HEK293 (cell line): ENCODE data around the gene BTBD9.

Source experiments
- CTCF ChIA-PET: fragments of 350-600 bp; formaldehyde crosslinking; extraction: SDS; loops from one replicate; lab custom pipeline; 2021; ENCODE audit warnings: antibody characterized with exemption; lab: Yijun Ruan, JAX
- POLR2A ChIA-PET: fragments of 300-600 bp; formaldehyde crosslinking; extraction: SDS; loops from one replicate; lab custom pipeline; 2020; ENCODE audit warnings: antibody characterized with exemption, inconsistent platforms; lab: Yijun Ruan, JAX
- H3K27ac ChIP-seq: fragments of 200-500 bp; sonication (Bioruptor generic); 2 replicates; pipeline ENCODE4 v1.5.1; 2014; ENCODE audit warnings: low read depth, low read length, control low read depth, inconsistent platforms; ENCODE audit errors: extremely low read depth
- H3K36me3 ChIP-seq, 2 experiments: fragments of 200-500 bp in 1 of 2; sonication (Bioruptor generic) in 1 of 2; 1 replicate in 1 of 2; 2 replicates in 1 of 2; pipeline ENCODE4 v1.5.1; 2014 to 2017; ENCODE audit warnings: inconsistent platforms in 2 of 2, low read length in 2 of 2; ENCODE audit not compliant: control insufficient read depth in 2 of 2, insufficient read depth in 1 of 2
- H3K4me1 ChIP-seq: fragments of 200-500 bp; sonication (Bioruptor generic); 2 replicates; pipeline ENCODE4 v1.5.1; 2014; ENCODE audit warnings: mild to moderate bottlenecking, low read length, inconsistent platforms; ENCODE audit not compliant: control insufficient read depth, insufficient read depth
- H3K4me3 ChIP-seq: 2 replicates; pipeline ENCODE4 v1.5.1; 2011; ENCODE audit warnings: low read depth, mild to moderate bottlenecking, control low read depth, low read length, moderate library complexity
- H3K9me3 ChIP-seq: fragments of 200-500 bp; sonication (Bioruptor generic); 2 replicates; pipeline ENCODE4 v1.5.1; 2014; ENCODE audit warnings: low read depth, low read length, inconsistent platforms; ENCODE audit not compliant: control insufficient read depth, insufficient read depth
- KLF10 ChIP-seq: fragments of 450-650 bp; IDR thresholded peaks from 2 replicates; pipeline ENCODE4 v1.5.1; 2018; ENCODE audit warnings: missing biosample characterization, mild to moderate bottlenecking, missing genetic modification characterization
- KLF8 ChIP-seq: fragments of 450-650 bp; formaldehyde crosslinking; IDR thresholded peaks from 2 replicates; pipeline ENCODE4 v1.5.1; 2016; ENCODE audit warnings: missing biosample characterization, missing genetic modification characterization
- SCRT1 ChIP-seq: fragments of 450-650 bp; formaldehyde crosslinking; IDR thresholded peaks from 2 replicates; pipeline ENCODE4 v1.5.1; 2016; ENCODE audit warnings: missing biosample characterization, missing genetic modification characterization, borderline replicate concordance
- SP2 ChIP-seq: fragments of 450-650 bp; formaldehyde crosslinking; IDR thresholded peaks from 2 replicates; pipeline ENCODE4 v1.5.1; 2016; ENCODE audit warnings: missing biosample characterization, missing genetic modification characterization
- ZBTB1 ChIP-seq: fragments of 450-650 bp; formaldehyde crosslinking; IDR thresholded peaks from 2 replicates; pipeline ENCODE4 v1.5.1; 2016; ENCODE audit warnings: missing biosample characterization, missing genetic modification characterization
- ZFP69B ChIP-seq: fragments of 450-650 bp; formaldehyde crosslinking; IDR thresholded peaks from 2 replicates; pipeline ENCODE4 v1.5.1; 2016; ENCODE audit warnings: missing biosample characterization, missing genetic modification characterization
- ZNF132 ChIP-seq: fragments of 450-650 bp; formaldehyde crosslinking; IDR thresholded peaks from 2 replicates; pipeline ENCODE4 v1.5.1; 2017; ENCODE audit warnings: missing biosample characterization, missing genetic modification characterization, borderline replicate concordance
- ZNF169 ChIP-seq: fragments of 450-650 bp; formaldehyde crosslinking; IDR thresholded peaks from 2 replicates; pipeline ENCODE4 v1.5.1; 2016; ENCODE audit warnings: missing biosample characterization, missing genetic modification characterization
- ZNF174 ChIP-seq: fragments of 450-650 bp; formaldehyde crosslinking; IDR thresholded peaks from 2 replicates; pipeline ENCODE4 v1.5.0; 2017; ENCODE audit warnings: missing biosample characterization, mild to moderate bottlenecking, missing genetic modification characterization
- ZNF2 ChIP-seq: fragments of 450-650 bp; formaldehyde crosslinking; IDR thresholded peaks from 2 replicates; pipeline ENCODE4 v1.5.1; 2016; ENCODE audit warnings: missing biosample characterization, missing genetic modification characterization
- ZNF202 ChIP-seq: fragments of 450-650 bp; formaldehyde crosslinking; IDR thresholded peaks from 2 replicates; pipeline ENCODE4 v1.5.1; 2016; ENCODE audit warnings: missing biosample characterization, missing genetic modification characterization, borderline replicate concordance
- ZNF426 ChIP-seq: fragments of 450-650 bp; formaldehyde crosslinking; IDR thresholded peaks from 2 replicates; pipeline ENCODE4 v1.5.1; 2017; ENCODE audit warnings: missing biosample characterization, missing genetic modification characterization, mild to moderate bottlenecking, inconsistent platforms, moderate library complexity
- ZNF473 ChIP-seq: fragments of 450-650 bp; formaldehyde crosslinking; IDR thresholded peaks from 2 replicates; pipeline ENCODE4 v1.5.1; 2017; ENCODE audit warnings: missing biosample characterization, missing genetic modification characterization
- ZNF548 ChIP-seq: fragments of 450-650 bp; formaldehyde crosslinking; IDR thresholded peaks from 2 replicates; pipeline ENCODE4 v1.5.1; 2016; ENCODE audit warnings: missing biosample characterization, missing genetic modification characterization
- ZNF623 ChIP-seq: fragments of 450-650 bp; formaldehyde crosslinking; IDR thresholded peaks from 2 replicates; pipeline ENCODE4 v1.5.1; 2016; ENCODE audit warnings: missing biosample characterization, missing genetic modification characterization
- ZNF664 ChIP-seq: fragments of 450-650 bp; formaldehyde crosslinking; IDR thresholded peaks from 2 replicates; pipeline ENCODE4 v1.5.1; 2016; ENCODE audit warnings: missing biosample characterization, missing genetic modification characterization
- ZNF701 ChIP-seq: fragments of 450-650 bp; formaldehyde crosslinking; IDR thresholded peaks from 2 replicates; pipeline ENCODE4 v1.5.1; 2016; ENCODE audit warnings: missing biosample characterization, missing genetic modification characterization
- ZNF707 ChIP-seq: fragments of 450-650 bp; formaldehyde crosslinking; IDR thresholded peaks from 2 replicates; pipeline ENCODE4 v1.5.1; 2016; ENCODE audit warnings: missing biosample characterization, missing genetic modification characterization
- ZNF791 ChIP-seq: fragments of 450-650 bp; formaldehyde crosslinking; IDR thresholded peaks from 2 replicates; pipeline ENCODE4 v1.5.1; 2016; ENCODE audit warnings: missing biosample characterization, missing genetic modification characterization
- ZSCAN30 ChIP-seq: fragments of 450-650 bp; IDR thresholded peaks from 2 replicates; pipeline ENCODE4 v1.5.1; 2018; ENCODE audit warnings: missing biosample characterization, mild to moderate bottlenecking, missing genetic modification characterization, moderate library complexity
- TF ChIP-seq, protein P1 (sequence below): fragments of 450-650 bp; formaldehyde crosslinking; IDR thresholded peaks from 2 replicates; pipeline ENCODE4 v1.5.1; 2016; ENCODE audit warnings: missing biosample characterization, missing genetic modification characterization, borderline replicate concordance
- TF ChIP-seq, protein P2 (sequence below): fragments of 450-650 bp; formaldehyde crosslinking; IDR thresholded peaks from 2 replicates; pipeline ENCODE4 v1.5.1; 2017; ENCODE audit warnings: missing biosample characterization, missing genetic modification characterization
- TF ChIP-seq, protein P3 (sequence below): fragments of 450-650 bp; formaldehyde crosslinking; IDR thresholded peaks from 2 replicates; pipeline ENCODE4 v1.5.1; 2016; ENCODE audit warnings: missing biosample characterization, missing genetic modification characterization
- TF ChIP-seq, protein P4 (sequence below): fragments of 450-650 bp; formaldehyde crosslinking; conservative IDR thresholded peaks from 2 replicates; pipeline ENCODE4 v1.5.1; 2016; ENCODE audit warnings: low read depth, missing biosample characterization, missing genetic modification characterization

The BTBD9 gene

DNA sequence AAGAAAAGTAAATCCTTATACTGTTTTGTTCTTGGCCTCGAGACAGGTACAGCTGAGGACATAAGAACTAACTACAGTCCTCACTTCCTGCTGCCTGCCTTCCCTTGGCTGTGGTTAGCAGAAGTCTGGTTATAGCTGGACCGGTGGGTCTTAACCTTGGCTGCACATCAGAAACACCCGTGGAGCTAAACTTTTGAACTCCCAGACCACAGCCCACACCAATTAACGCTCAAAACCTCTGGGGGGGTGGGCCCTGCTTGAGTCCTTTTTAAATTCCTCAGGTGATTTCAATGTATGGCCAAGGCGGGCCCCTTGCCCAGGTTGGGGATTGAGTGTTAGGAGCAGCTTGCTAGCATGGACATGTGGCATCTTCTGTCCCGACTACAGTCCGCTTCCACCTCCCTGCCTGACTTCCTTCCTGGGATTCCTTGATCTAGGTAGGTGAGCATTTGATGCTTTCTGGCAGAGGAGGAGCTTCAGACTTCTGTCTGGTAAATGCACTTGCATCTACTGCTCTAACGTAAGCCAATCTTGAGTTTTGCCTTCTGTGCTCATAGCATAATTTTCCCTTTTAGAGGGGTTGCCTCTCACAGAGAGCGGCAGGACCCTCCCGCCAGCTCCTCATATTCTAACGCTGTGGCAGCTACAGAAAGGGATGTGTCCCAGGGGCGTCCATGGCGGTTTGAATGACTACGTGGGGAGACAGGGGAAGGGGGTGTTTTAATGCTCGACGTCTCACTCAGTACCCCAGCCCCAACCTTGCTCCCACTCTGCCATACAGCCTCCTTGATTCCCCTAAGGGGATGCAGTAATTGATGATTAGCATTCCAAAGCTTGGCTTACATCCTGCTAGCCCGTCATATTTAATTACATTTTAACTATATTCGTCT lies 430.1 kb downstream of the BTBD9 start:
- no peak overlapping the region for H3K27ac ChIP-seq
- POLR2A ChIA-PET: no interaction called here
- CTCF ChIA-PET: interaction anchor here (0.6 to 1.1 kb wide), 3 partner anchors 10 to 519 kb away, joined by 3 read pairs; no protein-coding TSS in a partner anchor

DNA sequence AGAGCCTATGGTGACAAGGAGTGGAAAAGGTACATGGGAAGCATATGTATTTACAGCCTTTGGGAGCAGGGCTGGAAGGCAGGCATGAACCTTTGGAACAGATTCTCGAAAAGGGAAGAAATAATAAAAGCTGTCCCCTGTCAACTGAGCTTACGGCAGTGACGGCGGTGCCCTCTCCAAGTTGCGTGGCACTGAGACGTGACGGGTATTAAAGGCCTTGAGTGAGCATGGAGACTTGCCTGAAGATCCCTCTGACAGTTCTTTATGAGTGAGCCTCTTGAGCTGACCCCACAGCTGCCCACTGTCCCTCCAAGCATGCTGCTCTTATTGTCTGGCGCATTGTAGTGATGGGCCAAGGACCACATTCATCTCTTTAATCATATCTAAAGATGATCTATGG lies 431.7 kb downstream of the BTBD9 start:
- peaks cover 9% of the 10 kb centered on the region for H3K4me1 ChIP-seq
- H3K27ac ChIP-seq: no peak overlapping the region
- H3K36me3 ChIP-seq: no peaks in the 10 kb centered on the region
- H3K4me3 ChIP-seq: no peak overlapping the region
- POLR2A ChIA-PET: no interaction called here
- CTCF ChIA-PET: interaction anchor here (0.6 kb wide), 1 partner anchor 246 kb away, joined by 4 read pairs; no protein-coding TSS in a partner anchor
- no peaks in the 10 kb centered on the region for H3K9me3 ChIP-seq
- TF ChIP-seq ZNF169 (tag by site-specific recombination) (no peak), ZNF623 (tag by site-specific recombination) (no peak), ZNF548 (tag by site-specific recombination) (no peak), ZNF701 (tag by site-specific recombination) (no peak), ZNF202 (no peak), KLF8 (tag by site-specific recombination) (no peak), ZNF132 (no peak), ZBTB1 (tag by site-specific recombination) (no peak), ZSCAN30 (tag by site-specific recombination) (no peak), ZFP69B (tag by site-specific recombination) (no peak), ZNF707 (tag by site-specific recombination) (no peak), ZNF426 (tag by site-specific recombination) (no peak), ZNF473 (tag by site-specific recombination) (no peak)
- TF ChIP-seq, protein P1, sequence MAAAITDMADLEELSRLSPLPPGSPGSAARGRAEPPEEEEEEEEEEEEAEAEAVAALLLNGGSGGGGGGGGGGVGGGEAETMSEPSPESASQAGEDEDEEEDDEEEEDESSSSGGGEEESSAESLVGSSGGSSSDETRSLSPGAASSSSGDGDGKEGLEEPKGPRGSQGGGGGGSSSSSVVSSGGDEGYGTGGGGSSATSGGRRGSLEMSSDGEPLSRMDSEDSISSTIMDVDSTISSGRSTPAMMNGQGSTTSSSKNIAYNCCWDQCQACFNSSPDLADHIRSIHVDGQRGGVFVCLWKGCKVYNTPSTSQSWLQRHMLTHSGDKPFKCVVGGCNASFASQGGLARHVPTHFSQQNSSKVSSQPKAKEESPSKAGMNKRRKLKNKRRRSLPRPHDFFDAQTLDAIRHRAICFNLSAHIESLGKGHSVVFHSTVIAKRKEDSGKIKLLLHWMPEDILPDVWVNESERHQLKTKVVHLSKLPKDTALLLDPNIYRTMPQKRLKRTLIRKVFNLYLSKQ (tag by site-specific recombination): no peak

More for the DNA sequence above, 430.1 kb downstream of the BTBD9 start:
- TF ChIP-seq, protein P2, sequence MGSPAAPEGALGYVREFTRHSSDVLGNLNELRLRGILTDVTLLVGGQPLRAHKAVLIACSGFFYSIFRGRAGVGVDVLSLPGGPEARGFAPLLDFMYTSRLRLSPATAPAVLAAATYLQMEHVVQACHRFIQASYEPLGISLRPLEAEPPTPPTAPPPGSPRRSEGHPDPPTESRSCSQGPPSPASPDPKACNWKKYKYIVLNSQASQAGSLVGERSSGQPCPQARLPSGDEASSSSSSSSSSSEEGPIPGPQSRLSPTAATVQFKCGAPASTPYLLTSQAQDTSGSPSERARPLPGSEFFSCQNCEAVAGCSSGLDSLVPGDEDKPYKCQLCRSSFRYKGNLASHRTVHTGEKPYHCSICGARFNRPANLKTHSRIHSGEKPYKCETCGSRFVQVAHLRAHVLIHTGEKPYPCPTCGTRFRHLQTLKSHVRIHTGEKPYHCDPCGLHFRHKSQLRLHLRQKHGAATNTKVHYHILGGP: no peak
- TF ChIP-seq ZNF174 (tag by site-specific recombination) (no peak), KLF10 (tag by site-specific recombination) (no peak), ZNF791 (no peak), ZNF664 (tag by site-specific recombination) (no peak), SCRT1 (no peak), ZNF2 (no peak), SP2 (tag by site-specific recombination) (no peak)
- TF ChIP-seq, protein P3, sequence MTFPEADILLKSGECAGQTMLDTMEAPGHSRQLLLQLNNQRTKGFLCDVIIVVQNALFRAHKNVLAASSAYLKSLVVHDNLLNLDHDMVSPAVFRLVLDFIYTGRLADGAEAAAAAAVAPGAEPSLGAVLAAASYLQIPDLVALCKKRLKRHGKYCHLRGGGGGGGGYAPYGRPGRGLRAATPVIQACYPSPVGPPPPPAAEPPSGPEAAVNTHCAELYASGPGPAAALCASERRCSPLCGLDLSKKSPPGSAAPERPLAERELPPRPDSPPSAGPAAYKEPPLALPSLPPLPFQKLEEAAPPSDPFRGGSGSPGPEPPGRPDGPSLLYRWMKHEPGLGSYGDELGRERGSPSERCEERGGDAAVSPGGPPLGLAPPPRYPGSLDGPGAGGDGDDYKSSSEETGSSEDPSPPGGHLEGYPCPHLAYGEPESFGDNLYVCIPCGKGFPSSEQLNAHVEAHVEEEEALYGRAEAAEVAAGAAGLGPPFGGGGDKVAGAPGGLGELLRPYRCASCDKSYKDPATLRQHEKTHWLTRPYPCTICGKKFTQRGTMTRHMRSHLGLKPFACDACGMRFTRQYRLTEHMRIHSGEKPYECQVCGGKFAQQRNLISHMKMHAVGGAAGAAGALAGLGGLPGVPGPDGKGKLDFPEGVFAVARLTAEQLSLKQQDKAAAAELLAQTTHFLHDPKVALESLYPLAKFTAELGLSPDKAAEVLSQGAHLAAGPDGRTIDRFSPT (tag by site-specific recombination): no peak
- TF ChIP-seq, protein P1 (tag by site-specific recombination): no peak
- TF ChIP-seq, protein P4, sequence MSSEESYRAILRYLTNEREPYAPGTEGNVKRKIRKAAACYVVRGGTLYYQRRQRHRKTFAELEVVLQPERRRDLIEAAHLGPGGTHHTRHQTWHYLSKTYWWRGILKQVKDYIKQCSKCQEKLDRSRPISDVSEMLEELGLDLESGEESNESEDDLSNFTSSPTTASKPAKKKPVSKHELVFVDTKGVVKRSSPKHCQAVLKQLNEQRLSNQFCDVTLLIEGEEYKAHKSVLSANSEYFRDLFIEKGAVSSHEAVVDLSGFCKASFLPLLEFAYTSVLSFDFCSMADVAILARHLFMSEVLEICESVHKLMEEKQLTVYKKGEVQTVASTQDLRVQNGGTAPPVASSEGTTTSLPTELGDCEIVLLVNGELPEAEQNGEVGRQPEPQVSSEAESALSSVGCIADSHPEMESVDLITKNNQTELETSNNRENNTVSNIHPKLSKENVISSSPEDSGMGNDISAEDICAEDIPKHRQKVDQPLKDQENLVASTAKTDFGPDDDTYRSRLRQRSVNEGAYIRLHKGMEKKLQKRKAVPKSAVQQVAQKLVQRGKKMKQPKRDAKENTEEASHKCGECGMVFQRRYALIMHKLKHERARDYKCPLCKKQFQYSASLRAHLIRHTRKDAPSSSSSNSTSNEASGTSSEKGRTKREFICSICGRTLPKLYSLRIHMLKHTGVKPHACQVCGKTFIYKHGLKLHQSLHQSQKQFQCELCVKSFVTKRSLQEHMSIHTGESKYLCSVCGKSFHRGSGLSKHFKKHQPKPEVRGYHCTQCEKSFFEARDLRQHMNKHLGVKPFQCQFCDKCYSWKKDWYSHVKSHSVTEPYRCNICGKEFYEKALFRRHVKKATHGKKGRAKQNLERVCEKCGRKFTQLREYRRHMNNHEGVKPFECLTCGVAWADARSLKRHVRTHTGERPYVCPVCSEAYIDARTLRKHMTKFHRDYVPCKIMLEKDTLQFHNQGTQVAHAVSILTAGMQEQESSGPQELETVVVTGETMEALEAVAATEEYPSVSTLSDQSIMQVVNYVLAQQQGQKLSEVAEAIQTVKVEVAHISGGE (tag by site-specific recombination): no peak
- Histone ChIP-seq H3K9me3 (no peaks in the 10 kb centered on the region), H3K4me3 (no peak overlapping the region), H3K4me1 (peaks cover 12% of the 10 kb centered on the region), H3K36me3 (no peaks in the 10 kb centered on the region)
